Neuron (in vitro differentiated cells): ENCODE results near the gene CWC27.
A peak's percentile ranks its signal among the peaks of the same experiment; 100 is the strongest.

ENCODE experiments used
- H2AFZ ChIP-seq: one replicate; pipeline ENCODE4 v1.6.1; 2013; ENCODE audit warnings: low read depth, mild to moderate bottlenecking, inconsistent platforms, low read length, moderate library complexity
- H3K27me3 ChIP-seq: one replicate; pipeline ENCODE4 v1.6.1; 2013; ENCODE audit warnings: low read length; ENCODE audit not compliant: insufficient read depth
- H3K36me3 ChIP-seq: one replicate; pipeline ENCODE4 v1.6.1; 2013; ENCODE audit warnings: low read length; ENCODE audit not compliant: insufficient read depth
- H3K4me1 ChIP-seq: one replicate; pipeline ENCODE4 v1.6.1; 2013; ENCODE audit warnings: low read length; ENCODE audit not compliant: insufficient read depth
- H3K4me3 ChIP-seq: 2 replicates; pipeline ENCODE4 v1.5.1; 2013; ENCODE audit warnings: mild to moderate bottlenecking, low read length, moderate library complexity
- H3K9me3 ChIP-seq: one replicate; pipeline ENCODE4 v1.6.1; 2013; ENCODE audit warnings: low read length

The CWC27 gene

GRCh38 chr5:64765804-64766504, 2.8 kb upstream of the CWC27 start:
- peaks cover 28% of the 10 kb centered on the region for H3K4me1 ChIP-seq
- H2AFZ ChIP-seq, result no peak overlapping the region
- no peaks in the 10 kb centered on the region for H3K27me3 ChIP-seq
- H3K36me3 ChIP-seq, result peaks cover 36% of the 10 kb centered on the region
- no peaks in the 10 kb centered on the region for H3K9me3 ChIP-seq
- H3K4me3 ChIP-seq, result no peak overlapping the region

GRCh38 chr5:64766941-64767340, 1.8 kb upstream of the CWC27 start:
- Histone ChIP-seq H3K4me1 (peaks cover 20% of the 10 kb centered on the region), H2AFZ (no peak overlapping the region), H3K9me3 (no peaks in the 10 kb centered on the region), H3K4me3 (peak overlapping the region; percentile 90), H3K27me3 (no peaks in the 10 kb centered on the region), H3K36me3 (peaks cover 33% of the 10 kb centered on the region)

- Histone ChIP-seq H2AFZ (peak overlapping the region; percentile 41), H3K36me3 (peaks cover 31% of the 10 kb centered on the region), H3K4me1 (peaks cover 20% of the 10 kb centered on the region), H3K27me3 (no peaks in the 10 kb centered on the region), H3K9me3 (no peaks in the 10 kb centered on the region), H3K4me3 (peak overlapping the region; percentile 90)
Observed at GRCh38 chr5:64767959-64768357, 772 bp upstream of the CWC27 start.

- peaks cover 20% of the 10 kb centered on the region for H3K4me1 ChIP-seq
- no peaks in the 10 kb centered on the region for H3K27me3 ChIP-seq
- no peak overlapping the region for H2AFZ ChIP-seq
- H3K36me3 ChIP-seq, result peaks cover 20% of the 10 kb centered on the region
- peak overlapping the region; percentile 90 for H3K4me3 ChIP-seq
- no peaks in the 10 kb centered on the region for H3K9me3 ChIP-seq
Observed at GRCh38 chr5:64769855-64770254, 1.1 kb downstream of the CWC27 start.

- no peaks in the 10 kb centered on the region for H3K9me3 ChIP-seq
- H2AFZ ChIP-seq, result no peak overlapping the region
- H3K4me3 ChIP-seq, result no peak overlapping the region
- no peaks in the 10 kb centered on the region for H3K27me3 ChIP-seq
- H3K4me1 ChIP-seq, result peaks cover 18% of the 10 kb centered on the region
- peaks cover 18% of the 10 kb centered on the region for H3K36me3 ChIP-seq
Observed at GRCh38 chr5:64771736-64772135, 3.0 kb downstream of the CWC27 start.

GRCh38 chr5:64773533-64773932, 4.8 kb downstream of the CWC27 start:
- Histone ChIP-seq H3K36me3 (peaks cover 15% of the 10 kb centered on the region), H2AFZ (no peak overlapping the region), H3K27me3 (no peaks in the 10 kb centered on the region), H3K4me3 (no peak overlapping the region), H3K9me3 (no peaks in the 10 kb centered on the region), H3K4me1 (peaks cover 9% of the 10 kb centered on the region)

- Histone ChIP-seq H2AFZ (no peak overlapping the region), H3K4me3 (no peak overlapping the region), H3K9me3 (no peaks in the 10 kb centered on the region), H3K27me3 (no peaks in the 10 kb centered on the region), H3K4me1 (peaks cover under 1% of the 10 kb centered on the region), H3K36me3 (peaks cover 15% of the 10 kb centered on the region)
Observed at GRCh38 chr5:64775291-64775690, 6.6 kb downstream of the CWC27 start.

- no peaks in the 10 kb centered on the region for H3K9me3 ChIP-seq
- H3K4me3 ChIP-seq, result no peak overlapping the region
- peaks cover 6% of the 10 kb centered on the region for H3K4me1 ChIP-seq
- H2AFZ ChIP-seq, result no peak overlapping the region
- H3K36me3 ChIP-seq, result peaks cover 10% of the 10 kb centered on the region
- H3K27me3 ChIP-seq, result no peaks in the 10 kb centered on the region
Observed at GRCh38 chr5:64784451-64785025, 15.8 kb downstream of the CWC27 start.

GRCh38 chr5:64786372-64786771, 17.6 kb downstream of the CWC27 start:
- no peak overlapping the region for H3K4me3 ChIP-seq
- peaks cover 10% of the 10 kb centered on the region for H3K36me3 ChIP-seq
- H3K4me1 ChIP-seq, result peaks cover 6% of the 10 kb centered on the region
- no peaks in the 10 kb centered on the region for H3K9me3 ChIP-seq
- H2AFZ ChIP-seq, result no peak overlapping the region
- H3K27me3 ChIP-seq, result no peaks in the 10 kb centered on the region

- Histone ChIP-seq H3K36me3 (peaks cover 14% of the 10 kb centered on the region), H3K4me3 (no peak overlapping the region), H3K27me3 (no peaks in the 10 kb centered on the region), H3K4me1 (peaks cover 6% of the 10 kb centered on the region), H2AFZ (no peak overlapping the region), H3K9me3 (no peaks in the 10 kb centered on the region)
Observed at GRCh38 chr5:64788156-64788555, 19.4 kb downstream of the CWC27 start.

- no peak overlapping the region for H3K4me3 ChIP-seq
- H2AFZ ChIP-seq, result no peak overlapping the region
- no peaks in the 10 kb centered on the region for H3K4me1 ChIP-seq
- no peaks in the 10 kb centered on the region for H3K27me3 ChIP-seq
- H3K36me3 ChIP-seq, result peaks cover 17% of the 10 kb centered on the region
- no peaks in the 10 kb centered on the region for H3K9me3 ChIP-seq
Observed at GRCh38 chr5:64789457-64789856, 20.7 kb downstream of the CWC27 start.

GRCh38 chr5:64790210-64790609, 21.5 kb downstream of the CWC27 start:
- H2AFZ ChIP-seq, result no peak overlapping the region
- no peaks in the 10 kb centered on the region for H3K4me1 ChIP-seq
- no peaks in the 10 kb centered on the region for H3K9me3 ChIP-seq
- H3K4me3 ChIP-seq, result no peak overlapping the region
- H3K36me3 ChIP-seq, result peaks cover 18% of the 10 kb centered on the region
- no peaks in the 10 kb centered on the region for H3K27me3 ChIP-seq

- Histone ChIP-seq H3K9me3 (no peaks in the 10 kb centered on the region), H3K36me3 (peaks cover 10% of the 10 kb centered on the region), H3K4me1 (no peaks in the 10 kb centered on the region), H2AFZ (no peak overlapping the region), H3K27me3 (no peaks in the 10 kb centered on the region), H3K4me3 (no peak overlapping the region)
Observed at GRCh38 chr5:64792469-64792868, 23.7 kb downstream of the CWC27 start.
